ENCODE results near the gene SLC39A2. TPM values are rescaled to one million over a fixed set of nuclear protein-coding genes. Genes with fewer than 3 reads are reported as not detected.
"Not testable (repeated sequence)": the region's sequence is repeated elsewhere in the genome, so short reads cannot be mapped to it uniquely, and the experiment has no call there.

Gene SLC39A2
- total RNA-seq, 2 donors from 2014 or later, result 0.53 TPM; not detected in 1

GRCh38 chr14:20982646-20983369 lies 16.3 kb upstream of the SLC39A2 start:
- no peaks in the 10 kb centered on the region for H3K9me3 Mint-ChIP-seq
- no peak overlapping the region for H3K4me3 Mint-ChIP-seq
- peaks cover 16 to 35% of the 10 kb centered on the region in 2 donors for H3K27me3 Mint-ChIP-seq
- no peaks in the 10 kb centered on the region for H3K4me1 Mint-ChIP-seq (ENCODE audit: low read depth in 2 of 2)
- DNase-seq (ENCODE audit: low spot score) (no peak), ATAC-seq (no peak)
- H3K27ac Mint-ChIP-seq, result no peak overlapping the region
- no peaks in the 10 kb centered on the region for H3K36me3 Mint-ChIP-seq

- H3K4me1 Mint-ChIP-seq (ENCODE audit: low read depth in 2 of 2); H3K36me3 Mint-ChIP-seq; H3K27ac Mint-ChIP-seq; DNase-seq (ENCODE audit: low spot score); ATAC-seq; H3K9me3 Mint-ChIP-seq; H3K4me3 Mint-ChIP-seq: not testable (repeated sequence)
- peaks cover 13 to 21% of the 10 kb centered on the region in 2 donors for H3K27me3 Mint-ChIP-seq
These were observed 13.4 kb upstream of the SLC39A2 start for GRCh38 chr14:20985650-20986049.

- no peak overlapping the region for H3K27ac Mint-ChIP-seq
- H3K4me1 Mint-ChIP-seq (ENCODE audit: low read depth in 2 of 2), result peaks cover 7 to 9% of the 10 kb centered on the region in 2 donors
- H3K4me3 Mint-ChIP-seq, result no peak overlapping the region
- no peak for DNase-seq (ENCODE audit: low spot score)
- no peaks in the 10 kb centered on the region for H3K9me3 Mint-ChIP-seq
- no peak for ATAC-seq
- H3K36me3 Mint-ChIP-seq, result peaks cover 1% of the 10 kb centered on the region
- H3K27me3 Mint-ChIP-seq, result peaks cover 13 to 21% of the 10 kb centered on the region in 2 donors
These were observed 12.3 kb upstream of the SLC39A2 start for GRCh38 chr14:20986811-20987210.

GRCh38 chr14:20988717-20989470 lies 10.2 kb upstream of the SLC39A2 start:
- H3K27ac Mint-ChIP-seq, result peak overlapping the region; percentile 74 to 85
- H3K9me3 Mint-ChIP-seq, result no peaks in the 10 kb centered on the region
- DNase-seq (ENCODE audit: low spot score) (no peak), ATAC-seq (no peak)
- H3K4me3 Mint-ChIP-seq, result peak overlapping the region; percentile 42
- H3K4me1 Mint-ChIP-seq (ENCODE audit: low read depth in 2 of 2), result peaks cover 12 to 13% of the 10 kb centered on the region in 2 donors
- peaks cover 4% of the 10 kb centered on the region in 2 donors for H3K27me3 Mint-ChIP-seq
- H3K36me3 Mint-ChIP-seq, result peaks cover 15% of the 10 kb centered on the region

GRCh38 chr14:20989471-20989786 lies 9.7 kb upstream of the SLC39A2 start:
- Mint-ChIP-seq H3K4me1 (ENCODE audit: low read depth in 2 of 2) (peaks cover 12 to 15% of the 10 kb centered on the region in 2 donors), H3K9me3 (no peaks in the 10 kb centered on the region), H3K36me3 (peaks cover 20% of the 10 kb centered on the region), H3K4me3 (peak overlapping the region; percentile 92), H3K27ac (peak overlapping the region; percentile 85 to 91), H3K27me3 (peaks cover 0 to 2% of the 10 kb centered on the region in 2 donors)
- DNase-seq (ENCODE audit: low spot score) (no peak), ATAC-seq (no peak)

GRCh38 chr14:20989787-20990600 lies 9.1 kb upstream of the SLC39A2 start, which contains the start of gene METTL17:
Gene METTL17, plus strand, starts transcription at chr14:20989980. Its CDS starts 23 bp downstream, at chr14:20990003.
- Mint-ChIP-seq H3K4me3 (peak within 1 kb of the TSS; percentile 92), H3K27me3 (peaks cover 0 to 2% of the 10 kb centered on the region in 2 donors), H3K27ac (peak within 1 kb of the TSS; percentile 85 to 91), H3K4me1 (ENCODE audit: low read depth in 2 of 2) (peaks cover 16 to 20% of the 10 kb centered on the region in 2 donors), H3K9me3 (no peaks in the 10 kb centered on the region), H3K36me3 (peaks cover 26% of the 10 kb centered on the region)
- peak; percentile 97 to 98 for ATAC-seq
- DNase-seq (ENCODE audit: low spot score), result peak; percentile 93

GRCh38 chr14:20996521-20996920 lies 2.6 kb upstream of the SLC39A2 start:
- DNase-seq (ENCODE audit: low spot score) (no peak), ATAC-seq (no peak)
- Mint-ChIP-seq H3K9me3 (no peaks in the 10 kb centered on the region), H3K27ac (no peak overlapping the region), H3K4me3 (no peak overlapping the region), H3K36me3 (peaks cover 51% of the 10 kb centered on the region), H3K4me1 (ENCODE audit: low read depth in 2 of 2) (peaks cover 9 to 16% of the 10 kb centered on the region in 2 donors), H3K27me3 (no peaks in the 10 kb centered on the region)

GRCh38 chr14:20997115-20997514 lies 2.0 kb upstream of the SLC39A2 start:
- H3K27ac Mint-ChIP-seq, result no peak overlapping the region
- peaks cover 46% of the 10 kb centered on the region for H3K36me3 Mint-ChIP-seq
- ATAC-seq (no peak), DNase-seq (ENCODE audit: low spot score) (no peak)
- H3K27me3 Mint-ChIP-seq, result no peaks in the 10 kb centered on the region
- H3K9me3 Mint-ChIP-seq, result no peaks in the 10 kb centered on the region
- H3K4me3 Mint-ChIP-seq, result no peak overlapping the region
- H3K4me1 Mint-ChIP-seq (ENCODE audit: low read depth in 2 of 2), result peaks cover 5 to 11% of the 10 kb centered on the region in 2 donors

- peaks cover 45% of the 10 kb centered on the region for H3K36me3 Mint-ChIP-seq
These were observed 1.5 kb upstream of the SLC39A2 start for GRCh38 chr14:20997564-20997963.

GRCh38 chr14:20998139-20998538 lies 954 bp upstream of the SLC39A2 start:
- Mint-ChIP-seq H3K9me3 (no peaks in the 10 kb centered on the region), H3K4me1 (ENCODE audit: low read depth in 2 of 2) (peaks cover 5 to 11% of the 10 kb centered on the region in 2 donors), H3K4me3 (no peak overlapping the region), H3K36me3 (peaks cover 41% of the 10 kb centered on the region), H3K27ac (no peak overlapping the region), H3K27me3 (no peaks in the 10 kb centered on the region)
- ATAC-seq (no peak), DNase-seq (ENCODE audit: low spot score) (no peak)

More at GRCh38 chr14:20997564-20997963, 1.5 kb upstream of the SLC39A2 start:
- no peaks in the 10 kb centered on the region for H3K27me3 Mint-ChIP-seq
- ATAC-seq (no peak), DNase-seq (ENCODE audit: low spot score) (no peak)
- no peak overlapping the region for H3K27ac Mint-ChIP-seq
- H3K9me3 Mint-ChIP-seq, result no peaks in the 10 kb centered on the region
- peaks cover 5 to 11% of the 10 kb centered on the region in 2 donors for H3K4me1 Mint-ChIP-seq (ENCODE audit: low read depth in 2 of 2)
- H3K4me3 Mint-ChIP-seq, result no peak overlapping the region

GRCh38 chr14:20999591-20999990 lies 498 bp downstream of the SLC39A2 start:
- no peaks in the 10 kb centered on the region for H3K9me3 Mint-ChIP-seq
- H3K27me3 Mint-ChIP-seq, result no peaks in the 10 kb centered on the region
- ATAC-seq, result no peak
- no peak for DNase-seq (ENCODE audit: low spot score)
- no peak overlapping the region for H3K27ac Mint-ChIP-seq
- H3K36me3 Mint-ChIP-seq, result peaks cover 29% of the 10 kb centered on the region
- H3K4me3 Mint-ChIP-seq, result no peak overlapping the region
- peaks cover 5% of the 10 kb centered on the region in 2 donors for H3K4me1 Mint-ChIP-seq (ENCODE audit: low read depth in 2 of 2)

- Mint-ChIP-seq H3K9me3 (no peaks in the 10 kb centered on the region), H3K27ac (no peak overlapping the region), H3K4me1 (ENCODE audit: low read depth in 2 of 2) (no peaks in the 10 kb centered on the region)
These were observed 2.1 kb downstream of the SLC39A2 start for GRCh38 chr14:21001218-21001617.

GRCh38 chr14:21003788-21004346 lies 4.8 kb downstream of the SLC39A2 start:
- H3K27me3 Mint-ChIP-seq, result no peaks in the 10 kb centered on the region
- H3K4me1 Mint-ChIP-seq (ENCODE audit: low read depth in 2 of 2), result no peaks in the 10 kb centered on the region
- ATAC-seq (no peak), DNase-seq (ENCODE audit: low spot score) (no peak)
- H3K4me3 Mint-ChIP-seq, result no peak overlapping the region
- H3K36me3 Mint-ChIP-seq, result no peaks in the 10 kb centered on the region
- H3K27ac Mint-ChIP-seq, result no peak overlapping the region
- no peaks in the 10 kb centered on the region for H3K9me3 Mint-ChIP-seq

More at GRCh38 chr14:21001218-21001617, 2.1 kb downstream of the SLC39A2 start:
- ATAC-seq (peak in 1 of 2 donors; percentile 17), DNase-seq (ENCODE audit: low spot score) (no peak)
- no peaks in the 10 kb centered on the region for H3K27me3 Mint-ChIP-seq
- H3K36me3 Mint-ChIP-seq, result peaks cover 13% of the 10 kb centered on the region
- no peak overlapping the region for H3K4me3 Mint-ChIP-seq

Measured in natural killer cell treated with Interleukin-12 subunit alpha and Interleukin-12 subunit beta and Interleukin-15 and Interleukin-18, amount 100 ng/mL, for 72 hours (primary cell).